GM19240 (cell line): Measurements from ENCODE around the gene ZNF320.
"Not testable (repeated sequence)": the region's sequence is repeated elsewhere in the genome, so short reads cannot be mapped to it uniquely, and the experiment has no call there.

Experiments
- DNase-seq: peaks from one replicate; pipeline ENCODE4 v3.0.0; 2011; ENCODE audit warnings: low spot score; ENCODE audit not compliant: insufficient read length

The ZNF320 gene

GRCh38 chr19:52897138-52897935 lies at the start of gene ZNF320:
Gene ZNF320, minus strand, starts transcription at chr19:52897635. Its CDS starts 7,380 bp downstream, at chr19:52890255.
- DNase-seq: peak; percentile 83

- DNase-seq: no peak
These were observed 49.2 kb upstream of the ZNF320 start for GRCh38 chr19:52946322-52947310.

- no peak for DNase-seq
These were observed 48.4 kb upstream of the ZNF320 start for GRCh38 chr19:52945652-52946321.

- DNase-seq: not testable (repeated sequence)
These were observed 47.5 kb upstream of the ZNF320 start for GRCh38 chr19:52944703-52945493.

DNA sequence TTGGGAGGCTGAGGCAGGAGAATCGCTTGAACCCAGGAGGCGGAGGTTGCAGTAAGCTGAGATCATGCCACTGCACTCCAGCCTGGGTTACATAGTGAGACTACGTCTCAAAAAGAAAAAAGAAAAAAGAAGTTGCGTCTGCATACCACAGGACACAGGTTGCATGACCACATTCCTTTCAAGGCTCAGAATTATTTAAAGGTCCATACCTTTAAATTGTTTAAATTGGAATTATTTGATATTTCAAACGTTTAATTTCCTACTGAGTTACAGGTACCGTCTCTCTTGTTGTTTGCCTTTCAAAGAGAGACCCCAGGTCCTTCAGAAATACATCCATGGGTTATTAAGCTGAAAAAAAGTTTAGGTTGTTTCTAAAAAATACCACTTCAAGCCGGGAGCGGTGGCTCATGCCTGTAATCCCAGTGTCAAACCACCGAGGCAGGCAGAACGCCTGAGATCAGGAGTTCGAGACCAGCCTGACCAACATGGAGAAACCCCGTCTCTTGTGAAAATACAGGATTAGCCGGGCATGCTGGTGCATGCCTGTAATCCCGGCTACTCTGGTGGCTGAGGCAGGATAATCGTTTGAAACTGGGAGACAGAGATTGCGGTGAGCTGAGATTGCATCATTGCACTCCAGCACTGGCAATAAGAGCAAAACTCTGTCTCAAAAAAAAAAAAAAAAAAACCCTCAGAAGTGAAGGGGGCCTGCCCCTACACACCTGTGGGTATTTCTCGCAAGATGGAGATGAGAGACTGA lies 46.6 kb upstream of the ZNF320 start:
- no peak for DNase-seq

GRCh38 chr19:52943134-52943883 lies 45.9 kb upstream of the ZNF320 start:
- DNase-seq: no peak

DNA sequence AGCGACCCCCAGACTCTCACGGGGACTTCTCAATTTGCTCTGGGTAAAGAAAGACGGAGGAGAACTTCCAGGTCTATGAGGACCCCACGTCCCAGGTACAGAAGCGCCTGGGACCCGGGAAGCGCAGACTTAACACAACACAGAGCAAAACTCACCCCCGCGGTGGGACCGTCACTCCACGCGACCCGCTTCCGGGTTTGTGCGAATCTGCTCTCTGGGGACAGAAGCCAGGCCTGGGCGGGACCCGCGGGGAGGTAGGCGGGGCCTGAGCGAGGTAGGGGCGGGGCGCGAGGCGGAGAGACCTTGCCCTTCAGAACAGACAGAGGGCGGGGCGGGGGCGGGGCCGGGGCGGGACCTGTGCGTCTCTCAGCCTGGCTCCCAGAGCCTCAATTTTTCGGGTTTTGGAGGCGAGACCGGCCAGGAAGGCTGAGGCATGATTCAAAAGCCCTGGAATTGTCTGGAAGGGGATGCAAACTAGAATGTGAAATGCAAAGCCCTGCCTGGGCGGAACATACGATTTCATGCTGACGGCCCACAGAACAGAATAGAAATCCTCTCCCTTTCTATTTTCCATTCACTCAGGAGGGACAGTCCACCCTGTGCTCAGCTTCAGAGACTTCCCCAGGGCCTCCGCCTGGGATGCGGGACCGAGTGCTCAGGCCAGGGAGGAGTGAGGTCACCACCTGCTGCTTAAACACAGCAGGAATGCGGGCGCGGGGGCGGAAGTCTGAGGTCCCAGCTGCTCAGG lies 45.1 kb upstream of the ZNF320 start:
- DNase-seq: peak; percentile 84

GRCh38 chr19:52941941-52942385 lies 44.5 kb upstream of the ZNF320 start:
- DNase-seq: no peak

DNA sequence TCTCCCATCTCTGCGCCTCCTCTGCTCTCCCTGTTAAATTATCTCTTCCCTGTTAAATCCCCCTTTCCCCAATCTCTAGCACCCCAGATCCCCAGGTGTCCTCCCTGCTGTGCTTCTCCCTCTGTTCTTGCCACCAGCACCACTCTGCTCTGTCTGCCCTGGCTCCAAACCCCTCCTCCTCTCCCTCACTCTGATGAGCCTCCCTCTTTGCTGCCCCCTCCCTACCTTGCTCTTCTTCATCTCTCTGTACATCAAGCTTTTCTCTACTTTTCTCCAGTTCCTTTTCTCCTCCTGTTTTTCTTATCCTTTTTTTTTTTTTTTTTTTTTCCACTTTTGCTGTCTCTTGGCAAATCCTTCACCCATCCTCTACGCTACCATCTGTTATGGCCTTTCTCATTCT lies 44.1 kb upstream of the ZNF320 start:
- DNase-seq: not testable (repeated sequence)

GRCh38 chr19:52940905-52941304 lies 43.5 kb upstream of the ZNF320 start:
- not testable (repeated sequence) for DNase-seq

DNA sequence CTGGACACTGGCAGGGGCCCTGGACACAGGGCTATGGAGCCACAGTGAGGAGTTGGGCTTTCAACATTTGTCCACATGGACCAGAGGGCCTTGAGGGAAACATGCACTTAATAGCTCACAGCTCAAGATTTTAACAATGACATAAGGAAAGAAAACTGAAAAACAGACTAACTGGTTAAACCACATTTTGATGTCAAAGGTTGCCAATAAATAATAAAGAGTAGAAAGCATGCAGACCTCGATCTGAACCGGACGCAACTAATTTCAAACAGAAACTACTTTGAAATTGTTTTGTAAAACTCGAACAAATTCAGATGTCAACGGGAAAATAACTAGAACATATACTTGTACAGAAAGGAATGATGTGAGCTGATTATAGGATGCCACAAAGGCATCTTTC lies 41.3 kb upstream of the ZNF320 start:
- no peak for DNase-seq

- no peak for DNase-seq
These were observed 39.5 kb upstream of the ZNF320 start for GRCh38 chr19:52936954-52937325.

GRCh38 chr19:52936151-52936953 lies 38.9 kb upstream of the ZNF320 start:
- DNase-seq: no peak

DNA sequence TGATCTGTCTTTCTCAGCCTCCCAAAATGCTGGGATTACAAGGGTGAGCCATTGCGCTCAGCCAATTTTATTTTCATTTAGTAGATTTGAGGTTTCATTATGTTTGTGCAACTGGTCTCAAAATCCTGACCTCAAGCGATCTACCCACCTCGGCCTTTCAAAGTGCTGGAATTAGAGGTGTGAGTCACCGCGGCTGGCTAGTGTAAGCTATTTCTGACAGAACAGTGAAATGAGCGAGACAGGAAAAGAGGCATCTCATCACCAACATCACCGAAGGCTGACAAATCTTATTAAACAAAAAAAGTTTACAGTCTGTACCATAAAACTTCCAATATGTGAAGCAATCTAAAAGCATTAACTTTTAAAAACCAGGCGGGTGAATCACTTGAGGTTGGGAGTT lies 38.0 kb upstream of the ZNF320 start:
- no peak for DNase-seq

DNA sequence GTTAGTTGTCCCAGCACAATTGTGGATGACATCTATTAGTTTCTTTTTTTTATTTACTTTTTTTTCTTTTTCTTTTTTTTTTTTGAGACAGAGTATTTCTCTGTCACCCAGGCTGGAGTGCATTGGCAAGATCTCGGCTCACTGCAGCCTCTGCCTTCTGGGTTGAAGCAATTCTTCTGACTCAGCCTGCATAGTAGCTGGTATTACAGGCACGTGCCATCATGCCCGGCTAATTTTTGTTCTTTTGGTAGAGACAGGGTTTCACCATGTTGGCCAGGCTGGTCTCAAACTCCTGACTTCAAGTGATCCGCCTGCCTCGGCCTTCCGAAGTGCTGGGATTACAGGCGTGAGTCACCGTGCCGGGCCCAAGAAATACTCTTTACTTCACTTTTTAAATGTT lies 27.2 kb upstream of the ZNF320 start:
- DNase-seq: not testable (repeated sequence)

DNA sequence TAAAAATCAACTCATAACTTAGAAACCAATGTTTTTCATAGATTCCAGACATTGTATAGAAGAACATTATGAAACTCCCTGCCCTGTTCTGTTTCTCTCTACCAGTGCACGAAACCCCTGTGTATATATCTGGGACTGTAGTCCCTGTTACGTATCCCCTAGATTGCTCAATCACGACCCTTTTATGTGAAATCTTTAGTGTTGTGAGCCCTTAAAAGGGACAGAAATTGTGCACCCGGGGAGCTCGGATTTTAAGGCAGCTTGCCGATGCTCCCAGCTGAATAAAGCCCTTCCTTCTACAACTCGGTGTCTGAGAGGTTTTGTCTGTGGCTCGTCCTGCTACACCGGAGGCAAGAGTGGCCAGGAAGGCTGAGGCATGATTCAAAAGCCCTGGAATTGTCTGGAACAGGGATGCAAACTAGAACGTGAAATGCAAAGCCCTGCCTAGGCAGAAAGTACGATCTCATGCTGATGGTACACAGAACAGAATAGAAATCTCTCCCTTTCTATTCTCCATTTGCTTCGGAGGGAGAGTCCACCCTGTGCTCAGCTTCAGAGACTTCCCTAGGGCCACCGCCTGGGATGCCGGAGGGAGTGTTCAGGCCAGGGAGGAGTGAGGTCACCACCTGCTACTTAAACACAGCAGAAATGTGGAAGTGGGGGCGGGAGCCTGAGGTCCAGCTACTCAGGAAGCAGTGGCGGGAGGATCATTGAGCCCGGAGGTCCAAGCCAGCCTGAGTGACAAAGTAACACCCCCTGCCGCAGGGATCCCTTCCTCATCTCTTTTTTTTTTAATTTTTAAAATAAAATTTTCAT lies 26.6 kb upstream of the ZNF320 start:
- DNase-seq: no peak
